Measurements from ENCODE around the gene CMPK1. TPM values are rescaled to one million over a fixed set of nuclear protein-coding genes. Genes with fewer than 3 reads are reported as not detected.
A peak's percentile ranks its signal among the peaks of the same experiment; 100 is the strongest.

Gene CMPK1
- total and polyA plus RNA-seq, 10 of the 15 experiments (the other 5 are each of a cell fraction or from before 2014, with no cell fraction given) = 43.7 to 159 (median 85.6) TPM

DNA sequence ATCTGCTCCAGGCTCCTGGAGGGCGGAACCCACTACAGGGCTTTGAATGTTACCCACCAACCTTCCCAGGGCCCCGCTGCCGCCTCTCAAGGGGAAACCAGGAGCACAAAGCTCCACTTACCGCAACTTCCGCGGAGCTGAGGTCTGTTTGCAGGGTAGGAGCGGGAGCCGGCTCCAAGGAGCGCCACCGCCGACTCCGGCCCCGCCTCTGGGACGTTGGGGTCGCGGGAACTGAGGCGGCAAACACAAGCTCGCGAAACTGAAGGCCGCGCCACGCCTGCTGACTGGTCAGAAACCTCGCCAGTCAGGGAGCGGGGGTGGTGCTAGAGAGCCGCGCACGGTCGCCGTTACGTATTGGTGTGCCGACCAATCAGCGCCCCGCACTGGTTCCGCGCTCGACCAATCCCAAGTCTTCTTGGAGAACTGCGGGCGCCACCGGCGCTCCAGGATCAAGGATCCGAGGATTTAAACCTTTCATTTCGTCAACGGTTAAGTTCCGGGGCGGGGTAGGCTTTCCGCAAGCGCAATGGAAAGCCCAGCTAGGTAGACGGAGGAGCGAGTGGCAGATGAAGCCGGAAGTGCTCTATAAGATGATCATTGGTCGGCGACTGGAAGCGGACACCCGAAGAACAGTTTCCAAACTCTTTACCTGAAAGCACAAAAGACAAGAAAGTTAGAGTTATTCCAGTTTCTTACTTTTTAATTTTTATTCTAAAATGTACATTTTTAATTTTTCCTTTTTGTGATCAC lies 19.5 kb upstream of the CMPK1 start, which contains the start of gene STIL (continued):
- TF ChIP-seq, protein P1, sequence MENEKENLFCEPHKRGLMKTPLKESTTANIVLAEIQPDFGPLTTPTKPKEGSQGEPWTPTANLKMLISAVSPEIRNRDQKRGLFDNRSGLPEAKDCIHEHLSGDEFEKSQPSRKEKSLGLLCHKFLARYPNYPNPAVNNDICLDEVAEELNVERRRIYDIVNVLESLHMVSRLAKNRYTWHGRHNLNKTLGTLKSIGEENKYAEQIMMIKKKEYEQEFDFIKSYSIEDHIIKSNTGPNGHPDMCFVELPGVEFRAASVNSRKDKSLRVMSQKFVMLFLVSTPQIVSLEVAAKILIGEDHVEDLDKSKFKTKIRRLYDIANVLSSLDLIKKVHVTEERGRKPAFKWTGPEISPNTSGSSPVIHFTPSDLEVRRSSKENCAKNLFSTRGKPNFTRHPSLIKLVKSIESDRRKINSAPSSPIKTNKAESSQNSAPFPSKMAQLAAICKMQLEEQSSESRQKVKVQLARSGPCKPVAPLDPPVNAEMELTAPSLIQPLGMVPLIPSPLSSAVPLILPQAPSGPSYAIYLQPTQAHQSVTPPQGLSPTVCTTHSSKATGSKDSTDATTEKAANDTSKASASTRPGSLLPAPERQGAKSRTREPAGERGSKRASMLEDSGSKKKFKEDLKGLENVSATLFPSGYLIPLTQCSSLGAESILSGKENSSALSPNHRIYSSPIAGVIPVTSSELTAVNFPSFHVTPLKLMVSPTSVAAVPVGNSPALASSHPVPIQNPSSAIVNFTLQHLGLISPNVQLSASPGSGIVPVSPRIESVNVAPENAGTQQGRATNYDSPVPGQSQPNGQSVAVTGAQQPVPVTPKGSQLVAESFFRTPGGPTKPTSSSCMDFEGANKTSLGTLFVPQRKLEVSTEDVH (IDR thresholded peaks at IDR 0.05; ENCODE audit: low read depth, partially characterized antibody) = peak; percentile 67
- TF ChIP-seq ZBED1 (IDR thresholded peaks at IDR 0.05; ENCODE audit: borderline replicate concordance) = no peak
- TF ChIP-seq NBN (IDR thresholded peaks at IDR 0.05) = peak; percentile 27; the same call in 1 of the 2 replicates
- TF ChIP-seq PML (IDR thresholded peaks at IDR 0.05; ENCODE audit: low read length) = peak; percentile 85; the same call in 1 of the 2 replicates
- no peak for TF ChIP-seq MEF2A (IDR thresholded peaks at IDR 0.05; ENCODE audit: insufficient read depth, low read depth, low read length)

DNA sequence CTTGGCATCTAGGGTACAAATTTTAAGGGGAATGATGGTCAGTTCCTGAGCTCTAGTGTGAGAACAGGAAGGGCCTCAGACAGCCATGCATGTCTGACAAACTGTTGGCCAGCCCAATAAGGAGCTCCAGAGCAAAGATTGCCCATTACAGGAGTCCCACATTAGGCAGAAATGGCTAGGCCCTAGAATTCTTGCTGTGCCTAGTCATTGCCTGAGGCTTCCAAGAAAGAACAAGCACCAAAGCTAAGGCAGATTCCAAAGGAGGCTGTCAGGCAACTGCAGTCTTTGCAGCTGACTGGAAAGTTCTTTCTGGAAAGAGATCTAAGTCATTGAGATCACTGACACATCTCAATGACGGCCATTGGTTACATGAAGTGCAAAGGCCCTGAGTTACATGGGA lies 15.7 kb upstream of the CMPK1 start:
- Histone ChIP-seq H3K79me2 (ENCODE audit: control insufficient read depth, insufficient read depth, low read length) (peaks cover 12% of the 10 kb centered on the region), H3K36me3 (ENCODE audit: control insufficient read depth in 2 of 2, insufficient read depth in 2 of 2, low read length in 1 of 2) (no peaks in the 10 kb centered on the region), H3K4me1 (ENCODE audit: control insufficient read depth, insufficient read depth, low read length) (no peaks in the 10 kb centered on the region), H3K27ac (ENCODE audit: control insufficient read depth, insufficient read depth) (no peak overlapping the region), H3K9ac (ENCODE audit: control insufficient read depth, insufficient read depth, low read length) (no peak overlapping the region), H3K4me3 (no peak overlapping the region), H2AFZ (ENCODE audit: control insufficient read depth, low read depth, low read length) (no peak overlapping the region), H4K20me1 (ENCODE audit: control insufficient read depth, insufficient read depth) (no peaks in the 10 kb centered on the region), H3K4me2 (ENCODE audit: control insufficient read depth, insufficient read depth) (no peak overlapping the region), H3K9me3 (replicated peaks; ENCODE audit: control insufficient read depth, insufficient read depth, low read length) (no peaks in the 10 kb centered on the region), H3K27me3 (replicated peaks in 1 of 2; ENCODE audit: control insufficient read depth in 2 of 2, insufficient read depth in 2 of 2, low read length in 1 of 2) (no peaks in the 10 kb centered on the region)
- FAIRE-seq (no peak), DNase-seq (ENCODE audit: low read depth, low spot score) (no peak), ATAC-seq (no peak)
- in situ Hi-C loops (cut with MboI) (no loop called here), intact Hi-C loops (cut with micrococcal nuclease; ENCODE audit: unreplicated experiment) (no loop called here)
- SMC1A ChIA-PET (ENCODE audit: uncharacterized antibody, unreplicated experiment) = interaction anchor here (0.5 to 1.1 kb wide), 3 partner anchors 30 to 124 kb away, joined by 3 read pairs; no protein-coding TSS in a partner anchor
- 100% methylated on average over 1 of the region's 1 CpG for WGBS (ENCODE audit: insufficient coverage, insufficient replicate concordance, low lambda C conversion rate, missing lambda C conversion rate)
- BruUV-seq (replicated peaks) = no TSS peak
- CTCF ChIA-PET = interaction anchor here (0.8 to 2.2 kb wide), 5 partner anchors 16 to 55 kb away, joined by 3 to 7 read pairs (median 6); partner anchors contain the start of gene CMPK1
- RAD21 ChIA-PET (ENCODE audit: unreplicated experiment) = no interaction called here
- TF ChIP-seq RCOR1 (conservative IDR thresholded peaks at IDR 0.05; ENCODE audit: low read depth, low read length) (no peak), JUNB (IDR thresholded peaks at IDR 0.05) (no peak), NFIC (IDR thresholded peaks at IDR 0.05; ENCODE audit: low read depth, low read length) (no peak), HDGF (IDR thresholded peaks at IDR 0.05) (no peak), IRF4 (IDR thresholded peaks at IDR 0.05; ENCODE audit: low read depth, low read length) (no peak), RAD51 (IDR thresholded peaks at IDR 0.05) (no peak), YBX1 (IDR thresholded peaks at IDR 0.05) (no peak), NFYB (IDR thresholded peaks at IDR 0.05; ENCODE audit: insufficient read depth, low read depth, low read length) (no peak), FOXK2 (IDR thresholded peaks at IDR 0.05) (no peak), TAF1 (IDR thresholded peaks at IDR 0.05; ENCODE audit: borderline replicate concordance, low read depth, low read length) (no peak)
- TF ChIP-seq, protein P2, sequence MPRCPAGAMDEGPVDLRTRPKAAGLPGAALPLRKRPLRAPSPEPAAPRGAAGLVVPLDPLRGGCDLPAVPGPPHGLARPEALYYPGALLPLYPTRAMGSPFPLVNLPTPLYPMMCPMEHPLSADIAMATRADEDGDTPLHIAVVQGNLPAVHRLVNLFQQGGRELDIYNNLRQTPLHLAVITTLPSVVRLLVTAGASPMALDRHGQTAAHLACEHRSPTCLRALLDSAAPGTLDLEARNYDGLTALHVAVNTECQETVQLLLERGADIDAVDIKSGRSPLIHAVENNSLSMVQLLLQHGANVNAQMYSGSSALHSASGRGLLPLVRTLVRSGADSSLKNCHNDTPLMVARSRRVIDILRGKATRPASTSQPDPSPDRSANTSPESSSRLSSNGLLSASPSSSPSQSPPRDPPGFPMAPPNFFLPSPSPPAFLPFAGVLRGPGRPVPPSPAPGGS (IDR thresholded peaks at IDR 0.05; ENCODE audit: borderline replicate concordance, insufficient read depth, low read depth, low read length, poor library complexity, severe bottlenecking) = no peak
- TF ChIP-seq, protein P3, sequence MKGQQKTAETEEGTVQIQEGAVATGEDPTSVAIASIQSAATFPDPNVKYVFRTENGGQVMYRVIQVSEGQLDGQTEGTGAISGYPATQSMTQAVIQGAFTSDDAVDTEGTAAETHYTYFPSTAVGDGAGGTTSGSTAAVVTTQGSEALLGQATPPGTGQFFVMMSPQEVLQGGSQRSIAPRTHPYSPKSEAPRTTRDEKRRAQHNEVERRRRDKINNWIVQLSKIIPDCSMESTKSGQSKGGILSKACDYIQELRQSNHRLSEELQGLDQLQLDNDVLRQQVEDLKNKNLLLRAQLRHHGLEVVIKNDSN (IDR thresholded peaks at IDR 0.05; ENCODE audit: borderline replicate concordance, extremely low read length, insufficient read depth, low read depth, low read length) = no peak
- POLR2A ChIA-PET = interaction anchor here (0.9 to 1.9 kb wide), 3 partner anchors 11 to 20 kb away, joined by 3 to 5 read pairs (median 4); partner anchors contain the start of gene CMPK1
